ENCODE data around the gene MRGPRF.
"Not testable (repeated sequence)": the region's sequence is repeated elsewhere in the genome, so short reads cannot be mapped to it uniquely, and the experiment has no call there.

The MRGPRF gene

DNA sequence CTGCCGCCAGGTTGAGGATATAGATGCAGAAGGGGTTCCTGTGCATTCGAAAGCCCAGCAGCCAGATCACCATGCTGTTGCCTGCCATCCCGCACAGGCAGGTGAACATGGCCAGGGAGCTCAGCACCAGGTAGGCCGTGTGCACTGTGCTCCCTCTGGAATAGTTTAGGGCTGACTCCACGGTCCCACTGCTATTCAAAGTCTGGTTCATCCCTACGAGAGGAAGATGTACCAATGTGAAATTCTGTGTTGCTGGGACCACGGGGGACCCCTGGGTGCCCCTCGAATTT is 32.3 kb downstream of the MRGPRF start, which contains the start of gene MRGPRD:
Gene MRGPRD (minus strand): TSS at position 211 of the 290 bp plus-strand sequence. CDS start 0 bp downstream, at position 211.
- Histone ChIP-seq H3K36me3 (ENCODE audit: control insufficient read depth in 2 of 2, insufficient read depth in 2 of 2, low read length in 2 of 2) (no peaks in the 10 kb centered on the region), H3K4me3 (ENCODE audit: low read length in 2 of 2) (no peak within 1 kb of the TSS)

DNA sequence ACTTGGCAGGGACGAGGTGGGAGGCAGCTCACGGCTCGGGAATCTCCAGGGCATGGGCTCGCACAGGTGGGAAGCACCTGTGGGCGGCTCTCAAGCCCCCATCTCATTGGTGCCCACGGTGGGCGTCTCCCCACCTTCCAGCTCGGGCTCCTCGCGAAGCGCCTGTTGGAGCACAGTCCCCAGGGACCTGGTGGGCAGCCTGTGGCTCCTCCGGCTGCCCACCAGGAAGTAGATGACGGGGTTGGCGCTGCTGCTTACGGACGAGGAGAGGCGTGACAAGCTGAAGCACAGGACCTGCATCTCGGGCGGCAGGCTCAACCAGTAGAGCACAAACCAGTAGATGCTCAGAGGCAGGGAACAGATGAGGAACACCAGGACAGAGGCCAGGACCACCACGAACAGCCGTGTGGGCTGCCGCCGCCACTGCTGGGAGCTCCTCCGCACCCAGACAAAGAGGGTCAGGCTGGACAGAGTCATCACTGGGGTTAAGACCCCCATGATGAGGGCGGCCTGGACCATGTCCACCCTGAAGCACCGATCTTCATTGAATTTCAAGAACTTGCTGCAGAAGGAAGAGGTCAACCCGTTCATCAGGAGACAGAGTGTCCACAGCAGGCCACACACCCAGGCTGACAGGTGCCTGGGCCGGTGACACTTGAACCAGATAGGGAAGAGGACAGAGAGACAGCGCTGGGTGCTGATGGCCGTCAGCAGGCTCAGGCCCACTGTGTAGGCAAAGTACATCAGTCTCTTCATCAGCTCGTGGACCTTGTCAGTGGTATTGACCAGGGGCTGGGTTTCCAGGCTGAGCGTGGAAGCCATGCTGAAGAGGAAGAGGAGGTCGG is 32.9 kb downstream of the MRGPRF start:
- Histone ChIP-seq H3K27ac (ENCODE audit: low read length) (no peak overlapping the region), H3K9me3 (ENCODE audit: control insufficient read depth in 2 of 2, low read length in 2 of 2) (no peaks in the 10 kb centered on the region), H3K9ac (ENCODE audit: low read length in 2 of 2) (no peak overlapping the region), H3K4me3 (ENCODE audit: low read length in 2 of 2) (no peak overlapping the region), H3K36me3 (ENCODE audit: control insufficient read depth in 2 of 2, insufficient read depth in 2 of 2, low read length in 2 of 2) (no peaks in the 10 kb centered on the region), H3K4me1 (ENCODE audit: control insufficient read depth, insufficient read depth, low read length) (peaks cover 3% of the 10 kb centered on the region), H3K27me3 (ENCODE audit: control insufficient read depth in 1 of 2, insufficient read depth in 2 of 2, low read length in 2 of 2) (no peaks in the 10 kb centered on the region)

More for the DNA sequence above, 32.3 kb downstream of the MRGPRF start, which contains the start of gene MRGPRD:
- Histone ChIP-seq H3K9ac (ENCODE audit: low read length in 2 of 2) (no peak within 1 kb of the TSS), H3K4me1 (ENCODE audit: control insufficient read depth, insufficient read depth, low read length) (peaks cover 3% of the 10 kb centered on the region), H3K9me3 (ENCODE audit: control insufficient read depth in 2 of 2, low read length in 2 of 2) (no peaks in the 10 kb centered on the region), H3K27ac (ENCODE audit: low read length) (no peak within 1 kb of the TSS), H3K27me3 (ENCODE audit: control insufficient read depth in 1 of 2, insufficient read depth in 2 of 2, low read length in 2 of 2) (no peaks in the 10 kb centered on the region)

DNA sequence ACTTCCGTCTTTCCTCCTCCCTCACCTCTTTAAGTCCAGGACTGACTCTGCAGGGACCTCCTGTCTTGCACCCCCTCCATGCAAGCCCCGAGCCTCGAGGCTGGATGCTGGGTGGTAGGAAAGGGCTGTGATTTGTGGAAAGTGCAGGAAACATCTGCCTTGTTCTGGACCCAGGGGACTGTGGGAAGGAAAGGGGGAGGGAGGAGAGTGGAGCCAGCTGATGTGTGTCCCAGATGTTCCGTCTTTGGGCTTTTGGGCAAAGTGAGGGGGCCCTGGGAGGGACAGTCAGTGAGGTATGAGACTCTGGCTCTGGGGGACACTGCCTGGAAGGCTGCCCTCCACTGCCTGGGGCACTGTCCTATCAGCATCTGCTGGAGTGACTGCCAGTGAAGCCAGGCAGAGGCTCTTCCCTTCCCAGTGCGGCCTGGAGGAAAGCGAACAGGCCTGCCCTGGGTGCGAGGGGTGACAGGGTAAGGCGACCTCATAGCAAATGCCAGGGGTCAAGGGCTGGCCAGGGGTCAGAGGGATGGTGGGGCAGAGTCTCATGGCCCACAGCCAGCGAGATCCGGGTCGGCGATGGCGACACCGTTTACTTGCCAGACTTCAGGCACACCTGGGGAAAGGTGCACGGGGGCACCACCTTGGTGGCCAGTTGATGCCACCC is 34.0 kb downstream of the MRGPRF start:
- Histone ChIP-seq H3K27ac (ENCODE audit: low read length) (no peak overlapping the region), H3K4me3 (ENCODE audit: low read length in 2 of 2) (no peak overlapping the region), H3K36me3 (ENCODE audit: control insufficient read depth in 2 of 2, insufficient read depth in 2 of 2, low read length in 2 of 2) (no peaks in the 10 kb centered on the region), H3K9me3 (ENCODE audit: control insufficient read depth in 2 of 2, low read length in 2 of 2) (no peaks in the 10 kb centered on the region), H3K9ac (ENCODE audit: low read length in 2 of 2) (no peak overlapping the region), H3K27me3 (ENCODE audit: control insufficient read depth in 1 of 2, insufficient read depth in 2 of 2, low read length in 2 of 2) (no peaks in the 10 kb centered on the region), H3K4me1 (ENCODE audit: control insufficient read depth, insufficient read depth, low read length) (peaks cover 3% of the 10 kb centered on the region)

DNA sequence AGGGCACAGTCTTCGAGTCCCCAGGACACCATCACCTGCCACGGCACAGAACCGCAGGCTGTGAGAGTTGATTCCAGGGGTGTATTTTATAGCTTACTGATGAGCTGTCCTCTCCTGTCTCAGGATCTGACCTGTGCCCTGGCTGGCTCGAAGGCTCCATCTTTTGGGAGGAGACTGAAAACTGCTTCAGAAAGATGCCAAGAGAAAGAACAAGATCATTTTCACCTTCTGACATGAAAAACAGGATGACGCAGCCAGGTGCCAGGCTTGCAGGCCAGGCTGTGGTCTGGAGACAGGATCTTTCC is 34.5 kb downstream of the MRGPRF start:
- peaks cover 5% of the 10 kb centered on the region for H3K4me1 ChIP-seq (ENCODE audit: control insufficient read depth, insufficient read depth, low read length)
- no peaks in the 10 kb centered on the region for H3K27me3 ChIP-seq (ENCODE audit: control insufficient read depth in 1 of 2, insufficient read depth in 2 of 2, low read length in 2 of 2)
- H3K9ac ChIP-seq (ENCODE audit: low read length in 2 of 2): no peak overlapping the region
- no peak overlapping the region for H3K27ac ChIP-seq (ENCODE audit: low read length)
- no peaks in the 10 kb centered on the region for H3K9me3 ChIP-seq (ENCODE audit: control insufficient read depth in 2 of 2, low read length in 2 of 2)
- no peaks in the 10 kb centered on the region for H3K36me3 ChIP-seq (ENCODE audit: control insufficient read depth in 2 of 2, insufficient read depth in 2 of 2, low read length in 2 of 2)
- H3K4me3 ChIP-seq (ENCODE audit: low read length in 2 of 2): no peak overlapping the region

DNA sequence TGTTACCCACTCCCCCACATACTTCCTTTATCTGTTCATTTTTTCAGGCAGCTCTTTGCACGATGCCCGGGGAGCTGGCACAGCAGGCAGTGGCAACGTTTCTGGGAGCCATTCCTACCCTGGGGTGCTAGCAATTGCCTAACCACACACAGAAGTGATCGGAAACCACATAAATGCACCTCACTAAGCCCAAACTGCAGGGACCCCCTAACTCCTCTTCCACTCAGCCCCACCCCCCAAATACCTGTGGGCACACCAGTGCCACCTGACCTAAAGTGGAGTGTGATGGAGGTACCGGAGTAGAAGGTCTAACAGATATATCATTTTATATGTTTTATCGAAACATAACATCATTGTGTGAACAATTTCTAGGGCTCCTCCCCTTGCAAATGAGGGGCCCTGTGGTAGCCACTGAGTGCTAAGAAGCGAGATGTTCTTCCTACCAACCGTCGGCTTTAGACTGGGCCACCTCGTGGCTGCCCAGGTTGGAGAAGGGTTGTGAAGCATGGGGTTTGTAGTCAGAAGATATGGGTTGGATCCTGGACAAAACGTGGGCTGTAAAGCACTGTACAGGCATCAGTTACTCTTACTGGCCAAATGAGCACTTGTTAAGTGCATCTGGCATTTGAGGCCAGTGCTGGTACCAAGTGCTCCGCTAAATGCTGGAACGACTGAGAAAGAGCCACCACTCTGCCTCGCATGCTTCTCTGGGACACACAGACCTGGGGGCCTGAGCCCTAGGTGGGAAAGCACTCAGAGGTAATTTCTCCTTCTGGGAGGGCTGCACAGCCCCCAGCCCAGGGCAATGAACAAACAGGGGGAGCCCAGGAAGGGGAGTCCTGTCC is 35.0 kb downstream of the MRGPRF start:
- Histone ChIP-seq H3K4me3 (ENCODE audit: low read length in 2 of 2) (no peak overlapping the region), H3K27ac (ENCODE audit: low read length) (no peak overlapping the region), H3K9me3 (ENCODE audit: control insufficient read depth in 2 of 2, low read length in 2 of 2) (no peaks in the 10 kb centered on the region), H3K36me3 (ENCODE audit: control insufficient read depth in 2 of 2, insufficient read depth in 2 of 2, low read length in 2 of 2) (no peaks in the 10 kb centered on the region), H3K9ac (ENCODE audit: low read length in 2 of 2) (no peak overlapping the region), H3K27me3 (ENCODE audit: control insufficient read depth in 1 of 2, insufficient read depth in 2 of 2, low read length in 2 of 2) (no peaks in the 10 kb centered on the region), H3K4me1 (ENCODE audit: control insufficient read depth, insufficient read depth, low read length) (peaks cover 10% of the 10 kb centered on the region)

DNA sequence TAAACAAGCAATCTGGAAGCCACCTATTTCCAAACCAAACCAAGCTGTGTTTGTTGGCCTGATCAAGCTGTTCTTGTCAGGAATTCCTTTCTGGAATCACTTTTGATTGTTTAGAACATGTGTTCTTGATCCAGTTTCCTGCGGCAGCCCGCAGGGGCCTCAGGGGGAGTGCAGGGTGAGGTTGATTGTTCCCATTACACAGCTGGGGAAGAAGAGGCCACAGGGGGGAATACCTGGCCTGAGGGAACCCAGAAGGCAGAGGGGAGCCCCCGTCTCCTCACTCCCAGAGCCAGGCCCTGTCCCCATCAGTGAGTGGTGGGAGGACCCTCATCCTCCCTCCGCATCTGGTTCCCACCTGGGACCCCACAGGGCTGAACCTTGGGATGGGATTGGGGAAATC is 36.5 kb downstream of the MRGPRF start:
- peaks cover 10% of the 10 kb centered on the region for H3K4me1 ChIP-seq (ENCODE audit: control insufficient read depth, insufficient read depth, low read length)
- no peak overlapping the region for H3K27ac ChIP-seq (ENCODE audit: low read length)
- no peak overlapping the region for H3K4me3 ChIP-seq (ENCODE audit: low read length in 2 of 2)

DNA sequence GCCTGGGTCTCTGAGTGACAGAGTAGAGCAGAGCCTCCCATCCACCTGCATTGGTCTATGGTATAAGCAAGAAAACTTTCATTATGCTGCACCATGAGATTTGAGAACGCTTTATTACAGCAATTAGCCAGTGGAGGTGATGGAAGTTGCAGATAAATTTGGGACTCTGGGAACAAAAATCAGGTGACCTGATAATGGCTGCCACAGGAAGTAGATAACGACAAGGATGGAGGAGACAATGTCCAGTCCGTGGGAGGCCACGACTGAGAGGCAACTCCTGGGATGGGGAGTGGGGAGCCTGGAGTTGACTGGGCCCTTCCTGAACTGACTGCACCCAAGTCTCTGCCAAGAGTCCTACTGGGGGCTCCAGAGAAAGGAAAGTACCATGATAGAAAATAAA is 37.0 kb downstream of the MRGPRF start:
- no peak overlapping the region for H3K27ac ChIP-seq (ENCODE audit: low read length)
- no peaks in the 10 kb centered on the region for H3K36me3 ChIP-seq (ENCODE audit: control insufficient read depth in 2 of 2, insufficient read depth in 2 of 2, low read length in 2 of 2)
- H3K9ac ChIP-seq (ENCODE audit: low read length in 2 of 2): no peak overlapping the region
- H3K4me1 ChIP-seq (ENCODE audit: control insufficient read depth, insufficient read depth, low read length): peaks cover 10% of the 10 kb centered on the region
- no peaks in the 10 kb centered on the region for H3K27me3 ChIP-seq (ENCODE audit: control insufficient read depth in 1 of 2, insufficient read depth in 2 of 2, low read length in 2 of 2)
- H3K4me3 ChIP-seq (ENCODE audit: low read length in 2 of 2): no peak overlapping the region
- H3K9me3 ChIP-seq (ENCODE audit: control insufficient read depth in 2 of 2, low read length in 2 of 2): no peaks in the 10 kb centered on the region

More for the DNA sequence above, 36.5 kb downstream of the MRGPRF start:
- H3K27me3 ChIP-seq (ENCODE audit: control insufficient read depth in 1 of 2, insufficient read depth in 2 of 2, low read length in 2 of 2): no peaks in the 10 kb centered on the region
- no peaks in the 10 kb centered on the region for H3K9me3 ChIP-seq (ENCODE audit: control insufficient read depth in 2 of 2, low read length in 2 of 2)
- H3K36me3 ChIP-seq (ENCODE audit: control insufficient read depth in 2 of 2, insufficient read depth in 2 of 2, low read length in 2 of 2): no peaks in the 10 kb centered on the region
- H3K9ac ChIP-seq (ENCODE audit: low read length in 2 of 2): no peak overlapping the region

DNA sequence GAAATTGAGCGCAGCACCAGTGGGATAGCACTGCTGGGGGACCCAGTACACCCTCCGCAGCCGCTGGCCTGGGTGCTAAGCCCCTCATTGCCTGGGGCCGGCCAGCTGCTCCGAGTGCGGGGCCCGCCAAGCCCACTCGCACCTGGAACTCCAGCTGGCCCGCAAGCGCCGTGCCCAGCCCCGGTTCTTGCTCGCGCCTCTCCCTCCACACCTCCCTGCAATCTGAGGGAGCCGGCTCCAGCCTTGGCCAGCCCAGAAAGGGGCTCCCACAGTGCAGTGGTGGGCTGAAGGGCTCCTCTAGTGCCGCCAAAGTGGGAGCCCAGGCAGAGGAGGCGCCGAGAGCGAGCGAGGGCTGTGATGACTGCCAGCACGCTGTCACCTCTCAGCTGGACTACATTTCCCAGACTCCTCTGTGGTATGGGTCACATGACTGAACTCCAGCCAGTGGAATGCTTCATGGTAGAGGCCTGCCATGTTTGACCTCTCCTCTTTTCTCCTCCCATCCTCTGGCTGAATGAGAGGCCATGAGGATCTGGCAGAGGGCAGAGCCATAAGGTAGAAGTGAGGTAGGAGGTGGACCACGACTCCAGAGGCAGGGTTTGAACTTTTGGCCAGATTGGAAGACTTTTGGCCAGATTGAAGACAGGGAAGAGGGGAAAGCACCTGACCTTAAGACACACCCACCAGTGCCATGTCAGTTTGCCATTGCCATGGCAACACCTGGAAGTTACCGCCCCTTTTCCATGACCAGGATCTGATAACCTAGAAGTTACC is 38.4 kb downstream of the MRGPRF start:
- H3K9me3 ChIP-seq (ENCODE audit: control insufficient read depth in 2 of 2, low read length in 2 of 2): no peaks in the 10 kb centered on the region
- H3K4me3 ChIP-seq (ENCODE audit: low read length in 2 of 2): no peak overlapping the region
- H3K4me1 ChIP-seq (ENCODE audit: control insufficient read depth, insufficient read depth, low read length): peaks cover 10% of the 10 kb centered on the region

DNA sequence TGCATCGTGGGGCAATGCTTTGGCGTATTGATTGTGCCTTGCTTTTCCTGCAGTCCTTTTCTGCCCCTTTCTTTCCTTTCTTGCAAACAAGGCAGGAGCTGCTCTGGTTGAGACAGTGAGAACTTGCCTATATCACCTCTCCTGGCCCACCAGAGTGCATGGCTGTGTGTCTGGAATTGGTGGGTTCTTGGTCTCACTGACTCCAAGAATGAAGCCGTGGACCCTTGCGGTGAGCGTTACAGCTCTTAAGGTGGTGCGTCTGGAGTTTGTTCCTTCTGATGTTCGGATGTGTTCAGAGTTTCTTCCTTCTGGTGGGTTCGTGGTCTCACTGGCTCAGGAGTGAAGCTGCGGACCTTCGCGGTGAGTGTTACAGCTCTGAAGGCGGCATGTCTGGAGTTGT is 39.3 kb downstream of the MRGPRF start:
- H3K27ac ChIP-seq (ENCODE audit: low read length); H3K9me3 ChIP-seq (ENCODE audit: control insufficient read depth in 2 of 2, low read length in 2 of 2); H3K36me3 ChIP-seq (ENCODE audit: control insufficient read depth in 2 of 2, insufficient read depth in 2 of 2, low read length in 2 of 2); H3K27me3 ChIP-seq (ENCODE audit: control insufficient read depth in 1 of 2, insufficient read depth in 2 of 2, low read length in 2 of 2); H3K9ac ChIP-seq (ENCODE audit: low read length in 2 of 2); H3K4me3 ChIP-seq (ENCODE audit: low read length in 2 of 2): not testable (repeated sequence)
- peaks cover 10% of the 10 kb centered on the region for H3K4me1 ChIP-seq (ENCODE audit: control insufficient read depth, insufficient read depth, low read length)

More for the DNA sequence above, 38.4 kb downstream of the MRGPRF start:
- Histone ChIP-seq H3K27ac (ENCODE audit: low read length) (no peak overlapping the region), H3K36me3 (ENCODE audit: control insufficient read depth in 2 of 2, insufficient read depth in 2 of 2, low read length in 2 of 2) (no peaks in the 10 kb centered on the region), H3K27me3 (ENCODE audit: control insufficient read depth in 1 of 2, insufficient read depth in 2 of 2, low read length in 2 of 2) (no peaks in the 10 kb centered on the region), H3K9ac (ENCODE audit: low read length in 2 of 2) (no peak overlapping the region)

DNA sequence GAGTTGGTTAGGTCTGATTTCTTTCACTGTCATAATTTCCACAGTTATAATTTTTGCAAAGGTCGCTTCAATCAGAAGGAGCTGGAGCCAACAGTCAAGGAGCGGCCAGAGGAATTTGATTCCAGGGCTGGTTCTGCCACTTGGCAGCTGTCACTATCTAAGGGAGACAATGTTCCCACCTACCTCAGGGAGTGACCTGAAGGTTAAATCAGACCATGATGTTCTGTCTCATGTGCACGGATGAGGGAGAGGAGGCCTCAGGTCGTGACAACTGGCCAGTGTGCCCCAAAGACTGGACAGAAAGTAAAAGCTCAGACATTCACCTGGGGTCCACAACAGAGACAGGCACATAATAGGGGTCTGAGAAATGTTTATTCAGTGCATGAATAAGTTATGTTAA is 39.8 kb downstream of the MRGPRF start:
- Histone ChIP-seq H3K36me3 (ENCODE audit: control insufficient read depth in 2 of 2, insufficient read depth in 2 of 2, low read length in 2 of 2) (no peaks in the 10 kb centered on the region), H3K27me3 (ENCODE audit: control insufficient read depth in 1 of 2, insufficient read depth in 2 of 2, low read length in 2 of 2) (no peaks in the 10 kb centered on the region), H3K9ac (ENCODE audit: low read length in 2 of 2) (no peak overlapping the region), H3K27ac (ENCODE audit: low read length) (no peak overlapping the region), H3K9me3 (ENCODE audit: control insufficient read depth in 2 of 2, low read length in 2 of 2) (no peaks in the 10 kb centered on the region), H3K4me1 (ENCODE audit: control insufficient read depth, insufficient read depth, low read length) (peaks cover 10% of the 10 kb centered on the region), H3K4me3 (ENCODE audit: low read length in 2 of 2) (no peak overlapping the region)

Data from stomach smooth muscle (tissue), 2 donors.